IPS-NIHi7 (cell line): Measurements from ENCODE around the gene HMX1.
A peak's percentile ranks its signal among the peaks of the same experiment; 100 is the strongest.

Experiments used
- DNase-seq: peaks from one replicate; pipeline ENCODE4 v3.0.0; 2012; ENCODE audit warnings: mixed read lengths; ENCODE audit errors: extremely low spot score

The HMX1 gene

GRCh38 chr4:8857766-8858700, 13.6 kb downstream of the HMX1 start:
- no peak for DNase-seq

- no peak for DNase-seq
Observed at GRCh38 chr4:8856835-8857621, 14.6 kb downstream of the HMX1 start.

GRCh38 chr4:8855818-8856245, 15.8 kb downstream of the HMX1 start:
- DNase-seq: peak; percentile 78

GRCh38 chr4:8854931-8855330, 16.7 kb downstream of the HMX1 start:
- DNase-seq: no peak

- DNase-seq: no peak
Observed at GRCh38 chr4:8854016-8854415, 17.6 kb downstream of the HMX1 start.

- DNase-seq: no peak
Observed at GRCh38 chr4:8853249-8853648, 18.4 kb downstream of the HMX1 start.

- DNase-seq: no peak
Observed at GRCh38 chr4:8852118-8852704, 19.4 kb downstream of the HMX1 start.

GRCh38 chr4:8851321-8852117, 20.1 kb downstream of the HMX1 start:
- no peak for DNase-seq

- no peak for DNase-seq
Observed at GRCh38 chr4:8850830-8851188, 20.8 kb downstream of the HMX1 start.

- DNase-seq: no peak
Observed at GRCh38 chr4:8850074-8850829, 21.4 kb downstream of the HMX1 start.

- no peak for DNase-seq
Observed at GRCh38 chr4:8849266-8850073, 22.2 kb downstream of the HMX1 start.

GRCh38 chr4:8848507-8849265, 23.0 kb downstream of the HMX1 start:
- DNase-seq: no peak

GRCh38 chr4:8847764-8848163, 23.9 kb downstream of the HMX1 start:
- no peak for DNase-seq

- no peak for DNase-seq
Observed at GRCh38 chr4:8847331-8847730, 24.3 kb downstream of the HMX1 start.

GRCh38 chr4:8846826-8847225, 24.8 kb downstream of the HMX1 start:
- no peak for DNase-seq

- DNase-seq: no peak
Observed at GRCh38 chr4:8846046-8846720, 25.5 kb downstream of the HMX1 start.

- no peak for DNase-seq
Observed at GRCh38 chr4:8844976-8845690, 26.5 kb downstream of the HMX1 start.

GRCh38 chr4:8843597-8843996, 28.0 kb downstream of the HMX1 start:
- no peak for DNase-seq
